HL-60/S4 treated with phorbol 12-myristate 13-acetate at 8.2 ng/mL for 4 days and 3 days (cell line): Measurements from ENCODE around the gene LMF2.
"Not testable (repeated sequence)": the region's sequence is repeated elsewhere in the genome, so short reads cannot be mapped to it uniquely, and the experiment has no call there.

ENCODE experiments used
- in situ Hi-C: fragments of 300-500 bp; cut with MboI; formaldehyde crosslinking; loops from 2 replicates; pipeline ENCODE4 v1.15.0; 2022; ENCODE audit warnings: low sequenced_read_pairs

The LMF2 gene

DNA sequence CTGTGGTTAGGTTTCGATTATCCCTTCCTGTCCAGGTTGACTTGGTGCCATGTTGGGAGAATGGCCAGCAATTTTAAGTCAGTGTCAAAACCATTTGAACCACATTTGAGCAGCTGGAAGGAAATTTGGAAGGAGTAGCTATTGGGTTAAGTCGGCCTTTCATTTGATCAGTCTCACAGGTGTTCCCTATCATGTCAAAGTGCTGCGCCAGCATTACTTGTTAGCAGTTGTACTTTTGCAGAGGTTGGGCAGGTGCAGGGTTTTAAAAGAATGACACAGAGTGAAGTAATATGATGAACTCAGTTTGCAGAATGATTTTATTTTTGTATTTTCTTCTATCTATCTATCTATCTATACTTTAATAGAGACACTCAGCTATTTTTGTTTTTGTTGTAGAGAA is 28.7 kb upstream of the LMF2 start:
- in situ Hi-C loops: no loop called here

DNA sequence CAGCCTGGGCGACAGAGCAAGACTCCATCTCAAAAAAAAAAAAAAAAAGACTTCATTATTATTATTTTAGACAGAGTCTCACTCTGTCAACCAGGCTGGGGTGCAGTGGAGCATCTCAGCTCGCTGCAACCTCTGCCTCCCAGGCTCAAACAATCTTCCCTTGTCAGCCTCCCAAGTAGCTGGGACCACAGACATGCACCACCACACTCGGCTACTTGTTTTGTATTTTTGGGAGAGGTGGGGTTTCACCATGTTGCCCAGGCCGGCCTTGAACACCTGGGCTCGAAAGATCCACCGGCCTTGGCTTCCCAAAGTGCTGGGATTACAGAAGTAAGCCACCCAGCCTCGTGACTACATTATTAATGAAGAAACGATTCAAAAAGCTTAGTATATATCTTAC is 27.6 kb upstream of the LMF2 start:
- in situ Hi-C loops: no loop called here

DNA sequence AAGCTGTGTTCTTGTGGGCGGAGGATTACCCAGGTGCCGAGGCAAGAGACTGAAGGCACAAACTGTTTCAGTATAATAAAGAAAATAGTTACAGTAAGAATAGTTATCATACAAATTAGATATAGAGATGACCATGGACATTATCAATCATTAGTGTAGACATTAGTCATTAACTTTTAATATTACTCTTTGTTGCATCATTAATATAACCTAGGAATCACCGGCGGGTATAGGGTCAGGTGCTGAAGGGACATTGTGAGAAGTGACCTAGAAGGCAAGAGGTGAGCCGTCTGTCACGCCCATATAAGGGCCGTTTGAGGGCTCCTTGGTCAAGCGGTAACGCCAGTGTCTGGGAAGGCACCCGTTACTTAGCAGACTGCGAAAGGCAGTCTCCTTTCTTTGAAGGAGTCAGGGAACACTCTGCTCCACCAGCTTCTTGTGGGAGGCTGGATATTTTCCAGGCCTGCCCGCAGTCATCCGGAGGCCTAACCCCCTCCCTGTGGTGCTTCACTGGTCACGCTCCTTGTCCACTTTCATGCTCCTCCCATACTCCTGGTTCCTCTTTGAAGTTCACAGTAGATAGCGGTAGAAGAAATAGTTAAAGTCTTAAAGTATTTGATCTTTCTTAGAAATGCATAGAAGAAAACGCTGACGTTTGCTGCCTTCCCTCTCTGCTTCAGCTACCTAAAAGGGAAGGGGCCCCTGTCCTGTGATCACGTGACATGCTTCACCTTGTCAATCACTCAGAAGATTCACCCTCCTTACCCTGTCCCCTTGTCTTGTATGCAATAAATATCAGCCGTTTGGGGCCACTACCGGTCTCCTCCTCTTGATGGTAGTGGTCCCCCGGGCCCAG is 26.6 kb upstream of the LMF2 start:
- in situ Hi-C loops: not testable (repeated sequence)

DNA sequence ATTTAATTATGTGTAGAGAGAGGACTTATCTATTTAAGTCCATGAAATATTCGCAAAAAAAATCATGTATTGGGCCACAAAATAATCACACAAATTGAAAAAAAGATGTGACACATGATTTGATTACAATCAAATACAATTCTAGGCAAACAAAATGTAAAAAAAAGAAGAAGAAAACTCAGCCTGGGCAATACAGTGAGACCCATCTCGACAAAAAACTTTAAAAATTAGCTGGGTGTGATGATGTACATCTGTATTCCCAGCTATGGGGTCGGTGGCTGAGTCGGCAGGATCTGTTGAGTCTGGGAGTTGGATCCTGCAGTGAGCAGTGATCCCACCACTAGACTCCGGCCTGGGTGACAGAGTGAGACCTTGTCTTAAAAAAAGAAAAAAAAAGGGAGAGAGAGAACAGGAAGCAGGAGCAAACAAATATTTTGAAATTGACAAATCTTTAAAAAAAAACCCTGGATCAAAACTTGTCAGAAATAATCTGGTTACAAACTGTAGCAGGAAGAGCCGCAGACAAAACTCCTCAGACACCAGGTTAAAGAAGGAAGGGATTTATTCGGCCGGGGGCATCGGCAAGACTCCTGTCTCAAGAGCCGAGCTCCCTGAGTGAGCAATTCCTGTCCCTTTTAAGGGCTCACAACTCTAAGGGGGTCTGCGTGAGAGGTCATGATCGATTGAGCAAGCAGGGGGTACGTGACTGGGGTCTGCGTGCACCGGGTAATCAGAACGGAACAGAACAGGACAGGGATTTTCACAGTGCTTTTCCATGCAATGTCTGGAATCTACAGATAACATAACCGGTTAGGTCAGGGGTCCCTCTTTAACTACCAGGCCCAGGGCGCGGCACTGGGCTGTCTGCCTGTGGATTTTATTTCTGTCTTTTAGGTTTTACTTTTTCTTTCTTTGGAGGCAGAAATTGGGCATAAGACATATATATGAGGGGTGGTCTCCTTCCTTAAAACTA is 25.6 kb upstream of the LMF2 start:
- in situ Hi-C loops: no loop called here

DNA sequence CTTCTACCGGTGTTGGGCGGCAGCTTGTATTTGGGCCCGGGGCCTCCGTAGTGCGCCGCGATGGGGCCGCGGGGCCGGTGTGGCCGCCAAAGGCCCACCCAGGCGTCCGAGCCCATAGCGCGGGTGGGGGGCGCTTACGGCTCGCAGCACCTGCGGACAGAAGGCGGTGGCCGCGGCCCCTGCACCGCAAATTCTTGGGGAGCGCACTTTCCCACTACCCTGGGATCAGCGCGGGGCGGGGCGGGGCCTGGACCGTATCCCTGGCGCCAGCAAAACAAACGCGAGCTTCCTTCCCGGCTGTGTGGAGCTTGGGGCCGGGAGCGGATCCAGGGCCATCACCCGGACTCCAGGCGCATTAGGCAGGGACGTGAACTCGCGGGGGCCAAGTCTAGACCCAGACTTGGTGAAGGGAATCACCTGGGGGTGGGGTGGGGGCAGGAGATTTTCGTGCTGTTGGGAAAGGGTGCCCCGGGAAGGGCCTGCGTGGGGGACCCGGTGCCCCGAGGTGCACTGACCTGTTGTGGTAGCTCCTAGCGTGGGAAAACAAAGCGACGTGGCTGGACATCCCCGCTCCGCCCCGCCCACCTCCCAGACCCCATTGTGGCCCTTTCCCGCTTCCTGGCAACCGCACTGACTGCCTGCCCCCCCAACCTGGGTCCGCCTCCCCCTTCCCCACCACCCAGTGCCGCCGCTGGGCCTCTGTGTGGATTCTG is 24.6 kb upstream of the LMF2 start:
- in situ Hi-C loops: no loop called here

DNA sequence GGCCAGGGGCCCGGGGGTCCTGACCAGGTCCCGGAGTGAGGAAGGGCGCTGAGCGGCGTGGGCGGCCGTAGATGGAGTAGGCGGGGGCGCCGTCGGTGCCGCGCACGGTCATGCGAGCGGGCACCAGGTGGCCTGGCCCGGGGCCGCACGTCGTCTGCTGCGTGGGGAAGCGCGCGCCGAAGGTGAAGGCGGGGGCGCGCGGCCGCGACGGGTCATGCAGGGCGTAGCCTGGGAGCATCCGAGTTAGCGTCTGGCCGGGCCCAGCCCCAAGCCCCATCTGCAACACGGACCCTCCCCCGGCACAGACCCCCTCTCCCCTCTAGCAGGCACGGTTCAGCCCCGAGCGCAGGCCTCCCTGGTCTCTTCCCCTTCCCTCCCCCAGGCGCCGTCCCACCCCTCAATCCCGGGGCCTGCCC is 24.1 kb upstream of the LMF2 start:
- in situ Hi-C loops: no loop called here

DNA sequence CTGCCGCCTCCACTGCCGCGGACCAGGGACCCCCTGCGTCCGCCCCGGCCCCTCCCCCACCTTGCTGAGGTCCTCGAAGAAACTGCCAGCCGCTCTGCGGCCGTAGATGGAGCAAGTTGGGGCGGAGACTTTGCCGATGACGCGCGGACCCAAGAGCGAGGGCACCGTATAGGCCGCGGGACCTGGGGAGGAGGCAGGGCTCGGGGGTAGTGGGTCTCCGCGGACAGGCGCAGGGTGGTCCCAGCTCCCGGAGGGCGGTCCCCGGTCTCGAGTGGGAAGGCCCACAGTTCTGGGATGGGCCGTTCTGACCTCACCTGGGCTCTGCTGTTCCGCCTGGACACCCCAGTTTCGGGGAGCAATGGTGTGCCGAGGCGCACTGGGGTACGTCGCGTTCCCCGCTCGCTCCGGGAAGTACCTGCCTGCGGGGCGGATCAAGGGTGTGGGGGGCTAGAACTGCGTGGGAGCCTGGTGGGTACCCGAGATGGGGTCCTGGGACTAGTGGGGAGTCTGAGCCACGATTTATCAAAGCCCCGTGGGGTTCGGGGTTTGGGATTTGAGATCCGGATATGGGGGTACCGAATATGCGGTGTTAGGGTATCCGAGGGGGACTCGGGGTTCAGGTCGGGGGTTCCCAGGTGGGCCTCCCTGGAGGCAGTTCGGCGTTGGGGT is 23.5 kb upstream of the LMF2 start:
- in situ Hi-C loops: no loop called here

DNA sequence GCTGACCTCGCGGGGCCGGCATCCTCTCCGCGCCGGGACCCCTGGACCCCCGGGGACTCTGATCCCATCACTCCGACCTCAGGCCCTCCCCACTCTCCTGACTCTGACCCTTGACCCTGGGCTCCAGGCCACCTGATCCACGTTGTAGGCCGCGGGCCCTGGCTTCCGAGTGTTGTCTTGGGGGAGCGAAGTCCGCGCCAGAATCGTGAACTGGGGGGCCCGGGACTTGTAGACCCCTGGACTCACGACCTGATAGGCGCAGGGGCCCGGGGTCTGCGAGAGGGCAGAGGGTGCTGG is 23.0 kb upstream of the LMF2 start:
- in situ Hi-C loops: no loop called here

DNA sequence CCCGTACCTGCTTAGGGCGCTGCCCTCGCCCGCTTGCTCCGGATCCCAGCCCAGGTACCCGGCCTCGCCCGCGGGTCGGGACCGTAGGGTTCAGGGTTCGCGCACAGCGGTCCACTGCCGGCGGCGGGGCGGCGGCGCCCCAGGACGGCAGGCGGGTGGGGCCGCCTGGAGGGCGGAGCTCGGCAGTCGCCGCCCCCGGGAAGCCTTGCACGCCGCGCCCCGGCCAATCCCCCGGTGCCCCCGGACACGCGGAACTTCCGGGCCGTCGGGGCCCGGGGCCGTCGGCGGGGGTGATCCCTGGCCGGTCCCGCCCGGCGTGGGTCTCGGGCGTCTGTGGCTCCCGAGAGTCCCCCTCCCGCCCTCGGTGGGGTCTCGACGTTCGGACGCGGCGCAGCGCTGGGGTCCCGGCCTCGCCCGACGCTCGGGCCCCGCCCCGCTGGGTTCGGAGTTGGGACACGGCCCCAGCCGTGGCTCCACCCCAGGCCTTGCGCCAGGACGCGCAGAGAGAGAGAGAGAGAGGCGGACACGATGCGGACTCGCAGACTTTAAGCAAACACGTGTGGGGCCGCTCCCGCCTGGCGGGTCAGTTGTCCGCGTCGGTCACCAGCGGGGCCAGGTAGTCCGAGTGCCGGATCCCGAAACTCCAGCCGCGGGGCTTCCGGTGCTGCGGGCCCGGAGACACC is 22.5 kb upstream of the LMF2 start, which contains the start of gene TYMP:
TYMP (minus strand) TSS at position 116 of the 683 bp plus-strand sequence. CDS start 303 bp downstream, outside the sequence.
- in situ Hi-C loops: no loop called here

DNA sequence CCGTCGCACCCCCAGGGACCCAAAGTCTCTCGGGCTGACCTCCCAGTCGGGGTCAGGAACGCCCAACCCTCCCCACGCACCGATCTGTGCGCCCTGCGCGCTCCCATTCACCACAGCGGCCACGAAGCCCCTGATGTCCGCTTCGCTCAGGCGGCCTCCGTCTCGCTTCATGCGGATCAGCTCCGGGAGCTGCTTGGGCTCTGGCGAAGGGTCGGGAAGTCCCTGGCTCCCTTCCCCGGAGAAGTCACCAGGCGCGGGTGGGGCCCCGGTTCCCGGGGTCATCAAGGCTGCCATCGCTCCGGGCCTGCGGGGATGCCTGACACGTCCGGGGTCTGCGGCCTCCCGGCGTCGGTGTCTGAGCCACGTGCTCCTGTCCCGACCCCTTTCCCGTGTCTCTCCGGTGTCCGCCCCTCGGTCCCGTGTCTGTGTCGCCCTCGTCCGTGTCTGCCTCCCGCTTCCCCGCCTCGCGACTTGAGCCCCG is 22.0 kb upstream of the LMF2 start:
- in situ Hi-C loops: no loop called here

DNA sequence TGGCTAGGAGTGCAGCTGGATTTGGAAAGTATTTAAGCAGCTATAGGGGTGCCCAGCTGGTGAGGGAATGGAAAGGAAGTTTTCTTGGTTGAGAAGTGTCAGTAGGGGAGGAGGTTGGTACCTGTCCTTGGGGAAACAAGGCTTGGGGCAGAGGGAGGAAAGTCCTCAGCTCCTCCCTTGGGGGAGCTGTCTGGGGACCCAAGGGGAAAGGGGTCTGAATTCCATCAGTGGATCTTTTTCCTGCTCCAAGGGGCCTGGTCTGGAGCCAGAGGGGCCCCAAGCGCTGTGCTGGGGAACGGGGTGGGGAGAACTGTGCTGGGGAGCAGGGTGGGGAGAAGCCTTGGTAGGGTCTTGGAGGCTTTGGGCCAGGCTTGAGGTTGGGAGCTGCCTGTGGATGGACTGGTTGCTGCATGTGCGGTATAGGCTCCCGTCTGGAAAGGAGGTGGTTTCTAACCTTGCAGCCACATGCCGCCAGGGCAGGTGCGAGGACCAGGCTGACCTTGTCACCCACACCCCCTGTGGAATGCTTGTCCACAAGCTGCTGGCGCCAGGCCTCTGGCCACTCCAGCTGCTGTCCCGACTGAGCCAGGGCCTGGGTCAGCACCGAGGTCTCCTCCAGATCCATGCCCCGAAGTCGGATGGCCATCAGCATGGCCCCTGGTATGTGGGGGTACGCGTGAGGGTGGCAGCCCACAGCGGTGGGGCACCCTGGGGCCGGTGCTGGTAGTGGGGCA is 21.3 kb upstream of the LMF2 start:
- in situ Hi-C loops: no loop called here

DNA sequence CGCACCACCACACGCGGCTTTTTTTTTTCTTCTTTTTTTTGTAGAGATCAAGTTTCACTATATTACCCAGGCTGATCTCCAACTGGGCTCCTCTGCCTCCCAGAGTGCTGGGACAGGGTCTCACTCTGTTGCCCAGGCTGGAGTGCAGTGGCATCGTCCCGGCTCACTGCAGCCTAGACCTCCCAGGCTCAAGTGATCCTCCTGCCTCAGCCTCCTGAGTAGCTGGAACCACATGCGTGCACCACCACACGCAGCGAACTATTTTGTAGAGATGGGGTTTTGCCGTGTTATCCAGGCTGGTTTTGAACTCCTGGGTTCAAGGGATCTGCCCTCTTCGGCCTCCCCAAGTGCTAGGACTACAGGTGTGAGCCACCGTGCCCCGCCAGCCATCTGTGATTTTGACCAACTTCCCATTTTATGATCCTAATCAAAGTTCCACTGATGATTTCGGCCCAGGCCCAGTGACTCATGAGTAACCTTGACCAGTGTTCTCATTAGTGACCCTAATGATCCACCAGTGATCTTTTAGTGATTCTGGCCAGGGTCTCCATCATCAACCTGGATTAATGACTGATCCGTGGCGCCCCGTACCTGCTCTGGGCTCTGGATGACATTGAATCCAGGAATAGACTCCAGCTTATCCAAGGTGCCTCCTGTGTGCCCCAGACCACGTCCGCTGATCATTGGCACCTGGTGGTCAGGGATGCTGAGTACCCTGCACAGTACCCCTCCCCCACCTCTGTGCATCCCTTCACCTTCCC is 20.6 kb upstream of the LMF2 start:
- in situ Hi-C loops: no loop called here

DNA sequence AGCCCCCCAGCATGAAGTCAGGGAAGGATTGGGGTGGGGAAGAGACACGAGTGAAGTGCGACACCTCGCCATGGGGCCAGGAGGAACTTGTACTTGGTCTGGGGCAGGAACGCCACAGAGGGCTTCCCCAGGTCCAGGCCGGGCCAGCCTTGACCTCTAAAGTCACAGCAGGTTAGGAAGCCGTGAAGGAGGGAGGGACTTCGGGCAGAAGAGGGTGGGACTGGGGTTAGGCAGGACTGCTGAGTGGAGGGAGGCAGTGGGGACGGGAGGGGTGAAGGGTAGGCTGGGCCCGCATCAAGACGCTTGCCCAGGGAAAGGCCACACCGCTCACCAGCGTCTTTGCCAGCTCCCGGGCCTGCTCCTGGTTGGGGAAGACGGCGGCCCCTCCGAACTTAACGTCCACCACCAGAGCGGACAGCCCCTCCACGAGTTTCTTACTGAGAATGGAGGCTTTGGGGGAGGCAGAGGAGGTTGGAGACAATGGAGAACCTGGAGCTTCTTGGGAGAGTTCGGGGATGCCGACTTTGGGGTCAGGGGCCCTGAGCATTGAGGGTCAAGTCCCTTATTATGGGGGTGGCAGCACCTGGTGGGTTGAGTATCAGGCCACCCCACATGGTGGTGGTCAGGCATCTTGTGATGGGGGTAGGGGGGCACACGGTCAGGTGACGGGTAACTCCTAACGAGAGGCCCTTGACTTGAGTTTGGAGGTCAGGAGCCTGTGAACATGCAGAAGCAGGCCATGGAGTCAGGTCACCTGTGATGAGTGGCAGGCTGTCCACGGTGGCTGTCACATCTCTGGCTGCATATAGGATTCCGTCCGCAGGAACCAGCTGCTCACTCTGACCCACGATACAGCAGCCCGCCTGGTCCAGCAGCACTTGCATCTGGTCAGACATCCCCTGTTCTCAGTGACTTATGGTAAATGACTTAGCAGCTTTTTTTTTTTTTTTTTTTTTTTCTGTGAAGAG is 19.6 kb upstream of the LMF2 start:
- in situ Hi-C loops: no loop called here

DNA sequence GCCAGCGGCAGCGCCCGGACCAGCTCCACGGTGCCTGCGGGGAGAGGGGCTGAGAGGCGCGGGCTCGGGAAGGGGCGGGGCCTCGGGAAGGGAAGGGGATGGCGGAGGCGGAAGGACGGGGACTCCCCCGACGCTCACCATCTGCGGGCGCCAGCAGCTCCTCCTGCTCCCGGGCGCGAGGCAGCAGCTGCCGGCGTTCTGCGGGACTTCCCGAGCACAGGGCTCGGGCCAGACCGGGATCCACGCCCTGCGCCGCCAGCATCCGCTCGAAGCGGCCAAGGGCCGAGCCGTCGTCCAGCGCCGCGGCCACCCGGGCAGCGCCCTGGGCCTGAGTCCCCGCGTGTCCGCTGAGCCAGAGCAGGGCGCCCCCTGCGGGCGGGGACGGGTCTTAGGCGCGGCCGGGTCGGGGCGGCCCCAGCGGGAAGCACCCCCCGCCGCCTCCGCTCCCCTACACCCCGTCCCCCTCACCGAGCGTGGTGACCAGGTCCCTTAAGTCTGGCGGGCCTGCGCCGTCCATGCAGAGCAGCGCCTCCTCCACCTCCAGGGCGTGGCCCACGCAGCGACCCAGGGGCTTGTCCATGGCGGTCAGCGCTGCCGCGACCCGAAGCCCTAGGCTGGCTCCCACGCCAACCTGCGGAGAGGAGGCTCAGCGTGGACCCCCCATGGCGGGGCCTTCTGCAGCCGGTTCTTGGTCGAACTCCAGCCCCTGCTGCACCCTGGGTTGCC is 18.8 kb upstream of the LMF2 start:
- in situ Hi-C loops: no loop called here

DNA sequence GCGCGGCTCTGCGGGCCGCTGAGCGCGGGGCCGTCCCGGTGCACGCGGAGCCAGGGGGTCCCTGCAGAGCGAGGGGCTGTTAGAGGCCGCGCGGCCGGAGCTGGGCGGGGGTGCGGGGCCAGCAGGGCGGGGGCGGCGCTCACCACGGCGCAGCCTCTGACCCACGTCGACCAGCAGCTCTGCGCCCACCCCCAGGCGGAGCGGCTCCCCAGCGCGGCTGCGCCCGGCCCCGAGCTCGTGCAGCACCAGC is 18.3 kb upstream of the LMF2 start:
- in situ Hi-C loops: no loop called here

DNA sequence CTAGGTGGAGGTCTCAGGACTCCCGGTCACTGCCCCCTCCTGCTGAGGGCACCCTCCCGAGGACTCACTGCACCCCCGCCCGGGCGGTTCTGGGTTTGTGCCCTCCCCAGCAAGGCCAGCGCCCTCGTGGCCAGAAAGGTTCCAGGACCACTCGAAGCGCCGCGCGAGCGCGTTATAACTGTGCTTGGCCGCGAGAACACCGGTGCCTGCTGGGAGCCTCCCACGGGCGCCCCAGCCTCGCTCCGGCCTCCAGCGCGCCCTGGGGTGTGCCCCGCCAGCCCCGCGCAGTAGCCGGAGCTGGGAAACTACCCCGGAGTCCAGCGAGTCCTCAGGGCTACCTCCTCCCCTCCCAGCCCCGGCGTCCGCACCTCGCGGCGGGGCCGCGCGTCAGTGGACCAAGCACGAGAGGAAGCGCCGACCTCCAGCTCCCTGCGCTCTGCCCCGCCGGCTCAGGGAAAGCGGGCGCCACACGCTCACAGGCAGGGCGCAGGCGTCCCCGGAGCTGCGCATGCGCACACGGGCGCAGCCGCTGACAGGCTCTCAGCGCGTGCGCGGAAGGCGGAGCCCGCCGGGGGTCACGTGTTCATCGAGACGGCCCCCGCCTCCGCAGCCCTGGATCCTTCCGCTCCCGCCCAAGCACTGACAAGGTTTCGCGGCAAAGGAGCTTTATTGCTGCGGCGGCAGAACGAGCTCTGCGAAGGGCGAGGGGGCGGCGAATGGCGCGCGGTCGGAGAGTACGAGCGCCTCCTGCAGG is 17.8 kb upstream of the LMF2 start, which contains the start of gene SCO2:
SCO2 (minus strand) TSS at position 495 of the 754 bp plus-strand sequence. CDS start 1,187 bp downstream, outside the sequence.
- in situ Hi-C loops: no loop called here
